ENCODE results near the gene STK10. TPM values are rescaled to one million over a fixed set of nuclear protein-coding genes. Genes with fewer than 3 reads are reported as not detected.

STK10 gene
- total and polyA plus RNA-seq, 4 donors = 17.2 to 65.4 (median 43.6) TPM

DNA sequence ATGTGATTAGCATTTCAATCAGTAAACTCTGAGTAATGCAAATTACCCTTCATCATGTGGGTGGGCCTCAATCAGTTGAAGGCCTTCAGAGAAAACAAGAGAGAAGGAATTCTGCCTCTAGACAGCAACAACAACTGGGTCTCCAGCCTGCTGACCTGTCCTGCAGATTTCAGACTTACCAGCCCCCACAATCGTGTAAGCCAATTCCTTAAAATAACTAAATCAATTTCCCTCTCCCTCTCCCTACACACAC is 139.9 kb downstream of the STK10 start:
- Histone ChIP-seq H3K9ac (ENCODE audit: insufficient read depth in 1 of 2, low read length in 2 of 2) (no peak overlapping the region), H3K9me3 (ENCODE audit: control insufficient read depth in 4 of 4, insufficient read depth in 3 of 4, low read length in 3 of 4) (no peaks in the 10 kb centered on the region), H3K27ac (ENCODE audit: low read depth in 1 of 2, low read length in 1 of 2) (no peak overlapping the region), H3K4me3 (no peak overlapping the region), H3K4me1 (ENCODE audit: control insufficient read depth in 5 of 5, insufficient read depth in 5 of 5, low read length in 5 of 5) (peaks cover 0 to 3% (median 0%) of the 10 kb centered on the region in 5 donors), H3K36me3 (ENCODE audit: control insufficient read depth in 4 of 4, insufficient read depth in 4 of 4, low read length in 4 of 4) (peaks cover 0 to 47% (median 5%) of the 10 kb centered on the region in 4 donors), H3K27me3 (ENCODE audit: control insufficient read depth in 3 of 3, insufficient read depth in 3 of 3, low read length in 2 of 3) (no peaks in the 10 kb centered on the region)
- 95% methylated on average over 1 of the region's 1 CpG for WGBS, 2 donors
- no peak for DNase-seq
- no peak for ATAC-seq (ENCODE audit: insufficient read depth, low FRiP score)
- TF ChIP-seq, protein P1, sequence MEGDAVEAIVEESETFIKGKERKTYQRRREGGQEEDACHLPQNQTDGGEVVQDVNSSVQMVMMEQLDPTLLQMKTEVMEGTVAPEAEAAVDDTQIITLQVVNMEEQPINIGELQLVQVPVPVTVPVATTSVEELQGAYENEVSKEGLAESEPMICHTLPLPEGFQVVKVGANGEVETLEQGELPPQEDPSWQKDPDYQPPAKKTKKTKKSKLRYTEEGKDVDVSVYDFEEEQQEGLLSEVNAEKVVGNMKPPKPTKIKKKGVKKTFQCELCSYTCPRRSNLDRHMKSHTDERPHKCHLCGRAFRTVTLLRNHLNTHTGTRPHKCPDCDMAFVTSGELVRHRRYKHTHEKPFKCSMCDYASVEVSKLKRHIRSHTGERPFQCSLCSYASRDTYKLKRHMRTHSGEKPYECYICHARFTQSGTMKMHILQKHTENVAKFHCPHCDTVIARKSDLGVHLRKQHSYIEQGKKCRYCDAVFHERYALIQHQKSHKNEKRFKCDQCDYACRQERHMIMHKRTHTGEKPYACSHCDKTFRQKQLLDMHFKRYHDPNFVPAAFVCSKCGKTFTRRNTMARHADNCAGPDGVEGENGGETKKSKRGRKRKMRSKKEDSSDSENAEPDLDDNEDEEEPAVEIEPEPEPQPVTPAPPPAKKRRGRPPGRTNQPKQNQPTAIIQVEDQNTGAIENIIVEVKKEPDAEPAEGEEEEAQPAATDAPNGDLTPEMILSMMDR (IDR thresholded peaks at IDR 0.05; ENCODE audit: control extremely low read depth, extremely low read depth) = no peak

DNA sequence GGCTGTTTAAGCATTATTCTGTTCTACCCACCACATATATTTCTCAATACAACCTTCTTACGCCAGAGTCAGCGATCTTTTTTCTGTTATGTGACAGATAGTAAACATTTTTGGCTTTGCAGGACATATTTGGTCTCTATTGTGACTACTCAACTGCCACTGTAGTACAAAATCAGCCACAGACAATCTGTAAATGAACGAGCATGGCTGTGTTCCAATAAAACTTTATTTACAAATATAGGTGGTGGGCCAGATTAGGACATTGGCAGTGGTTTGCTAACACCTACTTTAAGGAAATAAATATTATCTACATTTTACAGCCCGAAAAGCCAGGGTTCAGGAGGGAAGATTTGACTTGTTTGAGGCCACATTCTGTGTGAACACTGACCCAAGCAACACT is 141.4 kb downstream of the STK10 start:
- no peaks in the 10 kb centered on the region for H3K9me3 ChIP-seq (ENCODE audit: control insufficient read depth in 4 of 4, insufficient read depth in 3 of 4, low read length in 3 of 4)
- H3K27me3 ChIP-seq (ENCODE audit: control insufficient read depth in 3 of 3, insufficient read depth in 3 of 3, low read length in 2 of 3) = no peaks in the 10 kb centered on the region
- TF ChIP-seq, protein P1 (IDR thresholded peaks at IDR 0.05; ENCODE audit: control extremely low read depth, extremely low read depth) = no peak
- no peak for ATAC-seq (ENCODE audit: insufficient read depth, low FRiP score)
- H3K36me3 ChIP-seq (ENCODE audit: control insufficient read depth in 4 of 4, insufficient read depth in 4 of 4, low read length in 4 of 4) = peaks cover 0 to 33% (median 1%) of the 10 kb centered on the region in 4 donors
- peak; percentile 26 to 78 (median 75) for DNase-seq
- no peak overlapping the region for H3K9ac ChIP-seq (ENCODE audit: insufficient read depth in 1 of 2, low read length in 2 of 2)
- H3K4me1 ChIP-seq (ENCODE audit: control insufficient read depth in 5 of 5, insufficient read depth in 5 of 5, low read length in 5 of 5) = peaks cover 0 to 3% (median 3%) of the 10 kb centered on the region in 5 donors
- 75 to 89% methylated on average over 4 of the region's 4 CpGs for WGBS, 2 donors
- H3K4me3 ChIP-seq = no peak overlapping the region
- H3K27ac ChIP-seq (ENCODE audit: low read depth in 1 of 2, low read length in 1 of 2) = no peak overlapping the region

DNA sequence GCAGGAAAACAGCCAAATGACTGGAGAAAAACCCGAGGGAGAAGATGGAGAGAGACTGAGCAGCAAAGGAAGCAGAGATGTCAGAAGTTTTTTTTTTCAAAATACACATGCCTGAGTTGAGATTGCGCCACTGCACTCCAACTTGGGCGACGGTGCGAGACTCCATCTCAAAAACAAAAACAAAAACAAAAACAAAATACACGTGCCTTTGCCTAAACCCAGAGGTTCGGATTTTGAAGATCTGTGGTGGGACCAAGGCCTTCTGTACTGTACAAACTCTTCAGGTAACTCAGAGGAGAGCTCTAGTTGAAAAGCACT is 142.8 kb downstream of the STK10 start:
- H3K4me3 ChIP-seq = no peak overlapping the region
- H3K36me3 ChIP-seq (ENCODE audit: control insufficient read depth in 4 of 4, insufficient read depth in 4 of 4, low read length in 4 of 4) = peaks cover 0 to 25% (median 1%) of the 10 kb centered on the region in 4 donors
- no peaks in the 10 kb centered on the region for H3K9me3 ChIP-seq (ENCODE audit: control insufficient read depth in 4 of 4, insufficient read depth in 3 of 4, low read length in 3 of 4)
- peaks cover 0 to 5% (median 3%) of the 10 kb centered on the region in 5 donors for H3K4me1 ChIP-seq (ENCODE audit: control insufficient read depth in 5 of 5, insufficient read depth in 5 of 5, low read length in 5 of 5)
- TF ChIP-seq, protein P1 (IDR thresholded peaks at IDR 0.05; ENCODE audit: control extremely low read depth, extremely low read depth) = no peak
- DNase-seq (no peak), ATAC-seq (ENCODE audit: insufficient read depth, low FRiP score) (no peak)
- no peak overlapping the region for H3K9ac ChIP-seq (ENCODE audit: insufficient read depth in 1 of 2, low read length in 2 of 2)
- no peak overlapping the region for H3K27ac ChIP-seq (ENCODE audit: low read depth in 1 of 2, low read length in 1 of 2)
- 56 to 72% methylated on average over 7 of the region's 7 CpGs for WGBS, 2 donors
- no peaks in the 10 kb centered on the region for H3K27me3 ChIP-seq (ENCODE audit: control insufficient read depth in 3 of 3, insufficient read depth in 3 of 3, low read length in 2 of 3)

DNA sequence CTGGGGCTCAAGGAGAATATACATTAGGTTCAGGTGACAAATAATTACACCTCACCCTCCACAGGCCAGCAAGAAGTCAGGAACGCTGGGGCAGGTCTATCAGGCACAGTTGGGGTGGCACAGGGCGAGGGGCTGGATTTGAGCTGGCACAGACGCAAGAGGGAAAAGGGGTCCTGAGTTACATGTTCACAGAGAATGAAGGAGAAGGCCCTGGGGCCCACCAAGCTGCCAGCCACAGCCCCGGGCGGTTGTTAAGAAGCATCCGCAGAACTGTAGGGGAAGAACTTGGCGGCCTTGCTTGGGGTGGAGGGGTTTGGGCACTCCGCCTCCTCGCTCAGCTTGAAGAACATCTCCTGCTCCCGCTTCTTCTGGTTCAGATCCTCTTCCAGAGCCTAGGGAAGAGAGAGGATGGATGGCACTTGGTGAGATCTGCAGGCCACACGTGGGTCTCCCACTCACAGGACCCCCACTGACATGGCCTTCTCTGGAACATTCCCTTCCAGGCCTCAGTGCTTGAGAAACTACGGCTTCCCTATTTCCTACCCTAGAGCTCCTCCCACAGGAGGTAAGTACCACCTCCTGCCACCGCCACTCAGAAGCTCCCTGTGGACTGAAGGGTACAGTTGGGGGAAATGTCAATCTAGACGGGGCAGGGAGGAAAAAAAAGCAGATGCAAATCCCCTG is 143.3 kb downstream of the STK10 start:
- DNase-seq (no peak), ATAC-seq (ENCODE audit: insufficient read depth, low FRiP score) (no peak)
- Histone ChIP-seq H3K36me3 (ENCODE audit: control insufficient read depth in 4 of 4, insufficient read depth in 4 of 4, low read length in 4 of 4) (peaks cover 0 to 25% (median 1%) of the 10 kb centered on the region in 4 donors), H3K27ac (ENCODE audit: low read depth in 1 of 2, low read length in 1 of 2) (no peak overlapping the region), H3K9ac (ENCODE audit: insufficient read depth in 1 of 2, low read length in 2 of 2) (no peak overlapping the region), H3K4me1 (ENCODE audit: control insufficient read depth in 5 of 5, insufficient read depth in 5 of 5, low read length in 5 of 5) (peaks cover 0 to 5% (median 3%) of the 10 kb centered on the region in 5 donors), H3K4me3 (no peak overlapping the region), H3K27me3 (ENCODE audit: control insufficient read depth in 3 of 3, insufficient read depth in 3 of 3, low read length in 2 of 3) (no peaks in the 10 kb centered on the region), H3K9me3 (ENCODE audit: control insufficient read depth in 4 of 4, insufficient read depth in 3 of 4, low read length in 3 of 4) (no peaks in the 10 kb centered on the region)
- TF ChIP-seq, protein P1 (IDR thresholded peaks at IDR 0.05; ENCODE audit: control extremely low read depth, extremely low read depth) = no peak
- 77 to 90% methylated on average over 14 of the region's 14 CpGs for WGBS, 2 donors
